Hippocampal formation (tissue), 2 donors: ENCODE results near the gene FEN1.

Experiments
- DNase-seq, 2 donors: peaks; one replicate each; lab custom pipeline; 2025; lab: John Stamatoyannopoulos, UW

Gene FEN1

GRCh38 chr11:61795459-61795858 lies 2.7 kb downstream of the FEN1 start:
- no peak for DNase-seq

- no peak for DNase-seq
Measured at GRCh38 chr11:61795876-61796526, 3.3 kb downstream of the FEN1 start.

GRCh38 chr11:61797263-61797944 lies 4.7 kb downstream of the FEN1 start:
- DNase-seq: peak; percentile 66 to 84

GRCh38 chr11:61799665-61800284 lies 7.1 kb downstream of the FEN1 start:
- no peak for DNase-seq

- DNase-seq: no peak
Measured at GRCh38 chr11:61800331-61801281, 7.9 kb downstream of the FEN1 start.

GRCh38 chr11:61802605-61803004 lies 9.9 kb downstream of the FEN1 start:
- no peak for DNase-seq

GRCh38 chr11:61803889-61804647 lies 11.4 kb downstream of the FEN1 start:
- DNase-seq: no peak

- DNase-seq: no peak
Measured at GRCh38 chr11:61805146-61805545, 12.4 kb downstream of the FEN1 start.

- DNase-seq: no peak
Measured at GRCh38 chr11:61806785-61807184, 14.1 kb downstream of the FEN1 start.

- no peak for DNase-seq
Measured at GRCh38 chr11:61810671-61811175, 18.0 kb downstream of the FEN1 start.

- DNase-seq: no peak
Measured at GRCh38 chr11:61811831-61812230, 19.1 kb downstream of the FEN1 start.

- DNase-seq: no peak
Measured at GRCh38 chr11:61812736-61813411, 20.2 kb downstream of the FEN1 start.

- DNase-seq: peak; percentile 45 to 69
Measured at GRCh38 chr11:61814247-61814957, 21.7 kb downstream of the FEN1 start.

- DNase-seq: peak; percentile 92 to 98
Measured at GRCh38 chr11:61814958-61815789, 22.5 kb downstream of the FEN1 start.

GRCh38 chr11:61815790-61816735 lies 23.4 kb downstream of the FEN1 start:
- peak; percentile 39 to 70 for DNase-seq

- peak; percentile 90 to 92 for DNase-seq
Measured at GRCh38 chr11:61816736-61817455, 24.2 kb downstream of the FEN1 start, which contains the start of gene FADS1. Gene FADS1 (minus strand): TSS chr11:61817003. CDS start chr11:61816929, 74 bp downstream.
